ENCODE measurements around the gene CYP2A6.
"Not testable (repeated sequence)": the region's sequence is repeated elsewhere in the genome, so short reads cannot be mapped to it uniquely, and the experiment has no call there.

CYP2A6 gene

GRCh38 chr19:40830741-40831140 is 19.5 kb downstream of the CYP2A6 start:
- not testable (repeated sequence) for ATAC-seq; H3K27ac Mint-ChIP-seq; H3K9me3 Mint-ChIP-seq; H3K36me3 Mint-ChIP-seq; DNase-seq (ENCODE audit: low spot score in 2 of 2); H3K4me3 Mint-ChIP-seq
- peaks cover 25% of the 10 kb centered on the region for H3K4me1 Mint-ChIP-seq

GRCh38 chr19:40829205-40829604 is 21.0 kb downstream of the CYP2A6 start:
- peaks cover 36% of the 10 kb centered on the region for H3K4me1 Mint-ChIP-seq
- H3K4me3 Mint-ChIP-seq: no peak overlapping the region
- peak overlapping the region; percentile 62 for H3K27ac Mint-ChIP-seq

DNA sequence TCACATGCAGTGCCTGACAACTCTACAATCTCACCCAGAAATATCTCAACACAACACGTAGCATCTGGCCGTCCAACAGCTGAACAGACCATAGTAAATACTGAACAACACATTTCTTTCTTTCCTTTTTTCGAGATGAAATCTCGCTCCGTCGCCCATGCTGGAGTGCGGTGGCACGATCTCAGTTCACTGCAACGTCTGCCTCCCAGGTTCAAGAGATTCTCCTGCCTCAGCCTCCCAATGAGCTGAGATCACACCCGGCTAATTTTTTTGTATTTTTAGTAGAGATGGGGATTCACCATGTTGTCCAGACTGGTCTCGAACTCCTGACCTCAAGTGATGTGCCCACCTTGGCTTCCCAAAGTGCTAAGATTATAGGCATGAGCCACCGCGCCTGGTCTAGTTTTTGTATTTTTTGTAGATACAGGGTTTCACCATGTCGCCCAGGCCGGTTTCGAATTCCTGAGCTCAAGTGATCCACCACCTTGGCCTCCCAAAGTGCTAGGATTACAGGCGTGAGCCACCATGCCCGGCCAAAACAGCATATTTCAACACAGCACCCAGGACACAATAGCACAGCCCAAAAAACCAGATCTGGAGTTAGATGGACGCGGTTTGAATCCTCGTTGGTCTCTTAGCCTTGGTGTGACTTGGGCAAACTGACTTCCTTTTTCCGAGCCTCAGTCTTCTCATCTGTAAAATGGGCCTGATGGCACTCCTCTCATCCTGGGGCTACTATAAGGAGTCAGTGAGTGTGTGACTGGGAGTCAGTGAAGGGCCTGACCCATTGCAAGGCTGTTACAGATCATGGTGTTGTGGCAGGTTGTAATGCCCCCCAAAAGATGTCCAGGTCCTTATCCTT is 22.6 kb downstream of the CYP2A6 start:
- H3K4me1 Mint-ChIP-seq: peaks cover 45% of the 10 kb centered on the region
- no peak overlapping the region for H3K4me3 Mint-ChIP-seq
- H3K27ac Mint-ChIP-seq: no peak overlapping the region
- H3K9me3 Mint-ChIP-seq: no peaks in the 10 kb centered on the region
- ATAC-seq (no peak), DNase-seq (ENCODE audit: low spot score in 2 of 2) (no peak)
- peaks cover 6% of the 10 kb centered on the region for H3K36me3 Mint-ChIP-seq

More at GRCh38 chr19:40829205-40829604, 21.0 kb downstream of the CYP2A6 start:
- Mint-ChIP-seq H3K9me3 (no peaks in the 10 kb centered on the region), H3K36me3 (peaks cover 6% of the 10 kb centered on the region)
- ATAC-seq (no peak), DNase-seq (ENCODE audit: low spot score in 2 of 2) (no peak)

DNA sequence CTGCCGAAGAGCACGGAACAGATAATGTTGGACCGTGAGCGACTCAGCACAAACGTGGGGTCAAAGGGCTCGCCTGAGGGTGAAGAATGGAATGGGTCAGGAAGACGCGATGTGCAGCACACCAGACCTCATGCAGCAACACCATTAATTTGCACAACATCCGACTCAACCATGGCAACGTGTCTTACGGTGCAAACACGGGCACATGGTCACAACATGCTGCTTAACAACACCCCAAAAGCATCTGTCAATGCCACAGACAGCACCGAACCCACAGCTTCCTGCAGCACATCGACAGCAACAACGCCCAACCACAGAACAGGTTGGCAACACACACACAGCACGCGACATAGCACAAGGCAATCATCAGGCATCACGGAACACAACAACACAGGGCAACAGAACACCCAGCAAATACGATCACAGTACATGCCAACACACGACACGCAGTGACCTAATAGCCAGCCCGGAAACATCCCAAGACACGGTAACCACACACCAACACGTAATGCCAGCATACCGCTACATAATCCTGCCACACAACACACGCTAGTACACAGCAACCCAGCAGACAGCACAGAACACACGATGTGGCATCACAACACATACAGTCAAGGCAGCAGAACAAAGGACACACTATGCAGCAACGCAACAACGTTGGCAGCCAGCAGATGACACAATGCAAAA is 23.4 kb downstream of the CYP2A6 start:
- H3K4me1 Mint-ChIP-seq: peaks cover 43% of the 10 kb centered on the region
- H3K27ac Mint-ChIP-seq: peak overlapping the region; percentile 29
- peak overlapping the region; percentile 9 for H3K4me3 Mint-ChIP-seq
- not testable (repeated sequence) for DNase-seq (ENCODE audit: low spot score in 2 of 2); H3K36me3 Mint-ChIP-seq; H3K9me3 Mint-ChIP-seq
- peak; percentile 88 for ATAC-seq

- not testable (repeated sequence) for H3K9me3 Mint-ChIP-seq; ATAC-seq; DNase-seq (ENCODE audit: low spot score in 2 of 2); H3K36me3 Mint-ChIP-seq
- H3K4me3 Mint-ChIP-seq: peak overlapping the region; percentile 9
- H3K27ac Mint-ChIP-seq: peak overlapping the region; percentile 37
- H3K4me1 Mint-ChIP-seq: peaks cover 43% of the 10 kb centered on the region
These were observed 23.9 kb downstream of the CYP2A6 start for GRCh38 chr19:40826312-40826698.

DNA sequence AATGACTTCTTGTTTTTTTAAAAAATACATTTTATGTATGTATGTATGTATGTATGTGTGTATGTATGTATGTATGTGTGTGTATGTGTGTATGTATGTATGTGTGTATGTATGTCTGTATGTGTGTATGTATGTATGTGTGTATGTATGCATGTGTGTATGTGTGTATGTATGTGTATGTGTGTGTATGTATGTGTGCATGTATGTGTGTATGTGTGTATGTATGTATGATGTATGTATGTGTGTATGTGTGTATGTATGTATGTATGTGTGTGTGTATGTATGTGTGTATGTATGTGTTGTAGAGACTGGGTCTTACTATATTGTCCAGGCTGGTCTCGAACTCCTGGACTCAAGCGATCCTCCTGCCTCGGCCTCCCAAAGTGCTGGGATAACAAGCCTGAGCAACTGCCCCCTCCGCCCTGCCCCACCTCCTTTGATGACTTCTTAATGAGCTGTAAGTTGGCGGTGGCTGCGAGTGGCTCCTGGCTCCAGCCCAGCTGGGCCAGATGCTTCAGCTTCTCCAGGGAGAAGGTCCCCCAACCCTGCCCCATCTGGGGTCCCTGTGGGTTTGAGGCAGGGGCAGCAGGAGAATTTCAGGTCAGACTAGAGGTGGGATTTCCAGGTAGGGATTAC is 24.7 kb downstream of the CYP2A6 start:
- not testable (repeated sequence) for ATAC-seq; H3K9me3 Mint-ChIP-seq; H3K4me3 Mint-ChIP-seq; DNase-seq (ENCODE audit: low spot score in 2 of 2); H3K36me3 Mint-ChIP-seq
- Mint-ChIP-seq H3K27ac (peak overlapping the region; percentile 37), H3K4me1 (peaks cover 43% of the 10 kb centered on the region)

DNA sequence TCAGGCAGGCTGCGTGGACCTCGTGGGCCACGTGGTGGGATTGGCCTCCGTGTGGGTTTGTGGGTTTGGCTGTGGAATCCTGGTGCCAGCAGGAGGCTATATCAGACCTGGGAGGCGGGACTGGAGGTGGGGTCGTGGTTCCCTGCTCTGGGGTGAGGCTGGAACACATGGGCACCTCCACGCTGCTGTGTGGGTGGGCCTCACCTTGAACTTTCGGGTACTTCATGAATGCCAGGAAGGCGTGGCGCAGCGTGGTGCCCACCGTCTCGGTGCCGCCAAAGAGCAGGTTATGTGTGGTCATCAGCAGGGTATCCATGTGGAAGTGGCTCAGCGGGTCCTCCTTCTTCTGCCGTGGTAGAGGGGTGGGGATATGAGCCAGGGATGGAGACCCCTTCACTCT is 25.3 kb downstream of the CYP2A6 start:
- ATAC-seq; H3K4me3 Mint-ChIP-seq; H3K36me3 Mint-ChIP-seq; DNase-seq (ENCODE audit: low spot score in 2 of 2); H3K27ac Mint-ChIP-seq; H3K9me3 Mint-ChIP-seq: not testable (repeated sequence)
- peaks cover 43% of the 10 kb centered on the region for H3K4me1 Mint-ChIP-seq

GRCh38 chr19:40822704-40823553 is 27.3 kb downstream of the CYP2A6 start:
- DNase-seq (ENCODE audit: low spot score in 2 of 2); H3K9me3 Mint-ChIP-seq; H3K36me3 Mint-ChIP-seq; H3K4me3 Mint-ChIP-seq; ATAC-seq: not testable (repeated sequence)
- Mint-ChIP-seq H3K4me1 (peaks cover 62% of the 10 kb centered on the region), H3K27ac (peak overlapping the region; percentile 86)

GRCh38 chr19:40822161-40822560 is 28.1 kb downstream of the CYP2A6 start:
- no peak for DNase-seq (ENCODE audit: low spot score in 2 of 2)
- ATAC-seq: no peak
- no peak overlapping the region for H3K4me3 Mint-ChIP-seq

GRCh38 chr19:40819479-40820234 is 30.6 kb downstream of the CYP2A6 start:
- Mint-ChIP-seq H3K4me1 (peaks cover 45% of the 10 kb centered on the region), H3K27ac (peak overlapping the region; percentile 14)
- H3K9me3 Mint-ChIP-seq, H3K4me3 Mint-ChIP-seq, H3K36me3 Mint-ChIP-seq, ATAC-seq: not testable (repeated sequence)
- peak in 1 of 2 donors; percentile 77 for DNase-seq (ENCODE audit: low spot score in 2 of 2)

More at GRCh38 chr19:40822161-40822560, 28.1 kb downstream of the CYP2A6 start:
- Mint-ChIP-seq H3K36me3 (peaks cover 6% of the 10 kb centered on the region), H3K27ac (peak overlapping the region; percentile 86), H3K9me3 (no peaks in the 10 kb centered on the region), H3K4me1 (peaks cover 63% of the 10 kb centered on the region)

DNA sequence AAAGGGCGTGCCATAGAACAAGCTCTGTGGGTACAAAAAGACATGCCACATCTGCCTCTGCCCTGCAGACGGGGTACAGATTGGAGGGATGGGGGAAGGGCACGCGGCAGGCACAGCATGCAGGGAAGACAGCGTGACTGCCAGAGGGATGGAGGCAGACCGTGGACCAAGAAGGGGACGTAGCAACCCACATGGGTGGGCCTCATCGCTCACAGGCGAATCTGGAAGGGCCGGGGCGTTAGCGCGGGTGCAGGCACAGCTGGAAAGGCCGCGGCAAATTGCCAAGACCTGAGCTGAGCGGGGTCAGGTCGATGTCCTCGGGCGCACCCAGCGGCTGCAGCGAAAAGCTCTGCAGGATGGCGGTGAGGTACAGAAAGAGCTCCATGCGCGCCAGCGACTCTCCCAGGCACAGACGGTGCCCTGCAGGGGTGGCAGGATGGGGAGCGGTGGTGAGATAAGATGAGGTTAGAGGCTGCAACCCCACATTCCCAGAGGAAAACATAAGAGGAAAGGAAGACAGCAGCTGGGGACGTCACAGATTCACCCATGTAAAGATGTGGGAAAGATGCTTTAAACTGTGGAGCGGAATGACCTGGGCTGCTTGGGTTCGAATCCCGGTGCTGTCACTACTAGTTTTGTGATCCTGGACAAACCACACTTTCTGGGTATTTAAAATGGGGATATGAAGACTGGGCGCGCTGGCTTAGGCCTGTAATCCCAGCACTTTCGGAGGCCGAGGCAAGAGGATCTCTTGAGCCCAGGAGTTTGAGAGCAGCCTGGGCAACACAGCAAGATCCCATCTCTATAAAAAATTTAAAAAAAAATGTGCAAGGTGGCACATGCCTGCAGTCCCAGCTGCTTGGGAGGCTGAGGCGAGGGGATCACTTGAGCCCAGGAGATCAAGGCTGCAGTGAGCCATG is 31.5 kb downstream of the CYP2A6 start:
- peak overlapping the region; percentile 46 for H3K27ac Mint-ChIP-seq

GRCh38 chr19:40815223-40815622 is 35.0 kb downstream of the CYP2A6 start:
- Mint-ChIP-seq H3K4me3 (no peak overlapping the region), H3K27ac (peak overlapping the region; percentile 2)

More for the DNA sequence above, 31.5 kb downstream of the CYP2A6 start:
- peak; percentile 53 to 86 for DNase-seq (ENCODE audit: low spot score in 2 of 2)
- not testable (repeated sequence) for H3K9me3 Mint-ChIP-seq, H3K36me3 Mint-ChIP-seq
- peak; percentile 92 for ATAC-seq
- H3K4me1 Mint-ChIP-seq: peaks cover 40% of the 10 kb centered on the region
- peak overlapping the region; percentile 75 for H3K4me3 Mint-ChIP-seq

GRCh38 chr19:40813182-40813581 is 37.1 kb downstream of the CYP2A6 start:
- Mint-ChIP-seq H3K27ac (peak overlapping the region; percentile 86), H3K9me3 (no peaks in the 10 kb centered on the region), H3K4me3 (no peak overlapping the region), H3K4me1 (peaks cover 55% of the 10 kb centered on the region), H3K36me3 (peaks cover 38% of the 10 kb centered on the region)
- ATAC-seq (no peak), DNase-seq (ENCODE audit: low spot score in 2 of 2) (no peak)

More at GRCh38 chr19:40815223-40815622, 35.0 kb downstream of the CYP2A6 start:
- ATAC-seq (no peak), DNase-seq (ENCODE audit: low spot score in 2 of 2) (no peak)
- no peaks in the 10 kb centered on the region for H3K9me3 Mint-ChIP-seq
- peaks cover 62% of the 10 kb centered on the region for H3K4me1 Mint-ChIP-seq
- peaks cover 17% of the 10 kb centered on the region for H3K36me3 Mint-ChIP-seq

All from stimulated activated effector memory CD8-positive, alpha-beta T cell treated with anti-CD3 and anti-CD28 coated beads, Interleukin-12 subunit alpha, Interleukin-12 subunit beta, amount 100 ng/mL, for 72 hours (primary cell).